H9 (cell line): ENCODE data around the gene DNAH1. TPM values are rescaled to one million over a fixed set of nuclear protein-coding genes. Genes with fewer than 3 reads are reported as not detected.

ENCODE experiments used
- DNase-seq: peaks from one replicate; pipeline ENCODE4 v3.0.0-alpha.2; 2017
- H2AFZ ChIP-seq: one replicate; pipeline ENCODE4 v1.6.1; 2013; ENCODE audit warnings: mild to moderate bottlenecking, low read length, control low read depth, moderate library complexity
- H2AK5ac ChIP-seq: 2 replicates; pipeline ENCODE4 v1.6.1; 2013; ENCODE audit warnings: low read length, control low read depth, mixed read lengths; ENCODE audit not compliant: insufficient read length
- H2BK120ac ChIP-seq: one replicate; pipeline ENCODE4 v1.6.1; 2013; ENCODE audit warnings: low read depth, mild to moderate bottlenecking, low read length, control low read depth, inconsistent platforms; ENCODE audit not compliant: poor library complexity, severe bottlenecking
- H2BK12ac ChIP-seq: 2 replicates; pipeline ENCODE4 v1.6.1; 2013; ENCODE audit warnings: low read length, control low read depth, mixed read lengths, low read depth; ENCODE audit not compliant: insufficient read length
- H2BK15ac ChIP-seq: 2 replicates; pipeline ENCODE4 v1.6.1; 2013; ENCODE audit warnings: low read depth, low read length, control low read depth
- H2BK20ac ChIP-seq: one replicate; pipeline ENCODE4 v1.6.1; 2013; ENCODE audit warnings: low read depth, mild to moderate bottlenecking, low read length, control low read depth, inconsistent platforms; ENCODE audit not compliant: poor library complexity, severe bottlenecking
- H2BK5ac ChIP-seq: 2 replicates; pipeline ENCODE4 v1.6.1; 2013; ENCODE audit warnings: low read length, control low read depth, mixed read lengths; ENCODE audit not compliant: insufficient read length
- H3K14ac ChIP-seq: 2 replicates; pipeline ENCODE4 v1.6.1; 2013; ENCODE audit warnings: low read length, control low read depth; ENCODE audit not compliant: insufficient read depth
- H3K18ac ChIP-seq: 2 replicates; pipeline ENCODE4 v1.6.1; 2013; ENCODE audit warnings: low read depth, mild to moderate bottlenecking, mixed read lengths, low read length, control low read depth; ENCODE audit not compliant: insufficient read length
- H3K23ac ChIP-seq: 2 replicates; pipeline ENCODE4 v1.6.1; 2013; ENCODE audit warnings: low read length, control low read depth, mixed read lengths, low read depth; ENCODE audit not compliant: insufficient read length
- H3K23me2 ChIP-seq: 2 replicates; pipeline ENCODE4 v1.6.1; 2013; ENCODE audit warnings: low read depth, mild to moderate bottlenecking, mixed read lengths, low read length, control low read depth; ENCODE audit not compliant: insufficient read length, poor library complexity, severe bottlenecking
- H3K27ac ChIP-seq: 2 replicates; pipeline ENCODE4 v1.5.1; 2013; ENCODE audit warnings: low read length, control low read depth, mixed read lengths, low read depth; ENCODE audit not compliant: insufficient read length
- H3K27me3 ChIP-seq: 2 replicates; pipeline ENCODE4 v1.6.1; 2013; ENCODE audit warnings: low read length, control low read depth, inconsistent platforms; ENCODE audit not compliant: insufficient read depth
- H3K4ac ChIP-seq: 2 replicates; pipeline ENCODE4 v1.6.1; 2013; ENCODE audit warnings: low read depth, mild to moderate bottlenecking, control low read depth, inconsistent platforms, low read length, moderate library complexity
- H3K4me1 ChIP-seq: 2 replicates; pipeline ENCODE4 v1.6.1; 2013; ENCODE audit warnings: low read length, control low read depth, inconsistent platforms; ENCODE audit not compliant: insufficient read depth
- H3K4me2 ChIP-seq: 2 replicates; pipeline ENCODE4 v1.6.1; 2013; ENCODE audit warnings: low read length, control low read depth, mixed read lengths; ENCODE audit not compliant: insufficient read length, insufficient read depth
- H3K56ac ChIP-seq: 2 replicates; pipeline ENCODE4 v1.6.1; 2013; ENCODE audit warnings: low read depth, mild to moderate bottlenecking, mixed read lengths, low read length, control low read depth; ENCODE audit not compliant: insufficient read length
- H3K79me1 ChIP-seq: 2 replicates; pipeline ENCODE4 v1.6.1; 2013; ENCODE audit warnings: low read depth, mild to moderate bottlenecking, moderate library complexity, low read length, control low read depth, inconsistent platforms; ENCODE audit not compliant: insufficient read depth, poor library complexity, severe bottlenecking
- H3K79me2 ChIP-seq: 2 replicates; pipeline ENCODE4 v1.6.1; 2013; ENCODE audit warnings: low read length, control low read depth, inconsistent platforms; ENCODE audit not compliant: insufficient read depth
- H3K9ac ChIP-seq: 2 replicates; pipeline ENCODE4 v1.6.1; 2013; ENCODE audit warnings: low read length, control low read depth, mixed read lengths; ENCODE audit not compliant: insufficient read length; ENCODE audit errors: extremely low read depth
- H3K9me3 ChIP-seq: one replicate; pipeline ENCODE4 v1.6.1; 2013; ENCODE audit warnings: low read depth, low read length, inconsistent platforms; ENCODE audit not compliant: control insufficient read depth
- H3T11ph ChIP-seq: one replicate; pipeline ENCODE4 v1.6.1; 2013; ENCODE audit warnings: mild to moderate bottlenecking, low read length, control low read depth, inconsistent platforms
- H4K20me1 ChIP-seq: one replicate; pipeline ENCODE4 v1.6.1; 2013; ENCODE audit not compliant: control insufficient read depth, insufficient read length, insufficient read depth
- H4K5ac ChIP-seq: 2 replicates; pipeline ENCODE4 v1.6.1; 2013; ENCODE audit warnings: low read depth, mild to moderate bottlenecking, mixed read lengths, low read length, control low read depth; ENCODE audit not compliant: insufficient read length
- H4K8ac ChIP-seq: replicated peaks from 2 replicates; pipeline ENCODE4 v1.6.1; 2013; ENCODE audit warnings: low read length, control low read depth, mixed read lengths, low read depth; ENCODE audit not compliant: insufficient read length
- H4K91ac ChIP-seq: 2 replicates; pipeline ENCODE4 v1.6.1; 2013; ENCODE audit warnings: low read depth, mild to moderate bottlenecking, moderate library complexity, mixed read lengths, low read length, control low read depth; ENCODE audit not compliant: insufficient read length
- H3K27ac Mint-ChIP-seq, 3 experiments: 2 replicates in 2 of 3; 3 replicates in 1 of 3; pipeline ENCODE4 v1.8.0; 2020 to 2021; ENCODE audit warnings: mixed read lengths in 3 of 3, mild to moderate bottlenecking in 1 of 3, moderate library complexity in 1 of 3
- H3K27me3 Mint-ChIP-seq: 2 replicates; pipeline ENCODE4 v1.8.0; 2021; ENCODE audit warnings: low read depth, mild to moderate bottlenecking, moderate library complexity, mixed read lengths
- H3K36me3 Mint-ChIP-seq, 3 experiments: 2 replicates in 2 of 3; 3 replicates in 1 of 3; pipeline ENCODE4 v1.8.0; 2020 to 2021; ENCODE audit warnings: low read depth in 3 of 3, mixed read lengths in 3 of 3; ENCODE audit not compliant: insufficient read depth in 1 of 3
- H3K4me1 Mint-ChIP-seq, 2 experiments: 2 replicates each; pipeline ENCODE4 v1.8.0; 2020; ENCODE audit warnings: mixed read lengths in 2 of 2
- H3K4me3 Mint-ChIP-seq, 2 experiments: 2 replicates in 1 of 2; 3 replicates in 1 of 2; pipeline ENCODE4 v1.8.0; 2020 to 2021; ENCODE audit warnings: mild to moderate bottlenecking in 2 of 2, mixed read lengths in 2 of 2, moderate library complexity in 1 of 2
- H3K9me3 Mint-ChIP-seq, 2 experiments: 2 replicates in 1 of 2; 3 replicates in 1 of 2; pipeline ENCODE4 v1.8.0; 2020; ENCODE audit warnings: mild to moderate bottlenecking in 2 of 2, mixed read lengths in 2 of 2, moderate library complexity in 1 of 2
- WGBS: extraction: QIAGEN DNeasy Blood & Tissue Kit; methylation state at CpG from one replicate; pipeline ENCODE4 v1.1.7; 2013; ENCODE audit warnings: missing lambda C conversion rate, low lambda C conversion rate, mixed read lengths; ENCODE audit not compliant: insufficient read length; ENCODE audit errors: extremely low coverage; 5-methylcytosine and 5-hydroxymethylcytosine counted together
- total RNA-seq: library from RNA; stranded (reverse); gene quantifications from 2 replicates; pipeline ENCODE4 v1.2.1, GENCODE V29; 2021
- TF ChIP-seq, protein P1 (sequence below): fragments of 200-600 bp; sonication (generic); conservative IDR thresholded peaks from 3 replicates; pipeline ENCODE4 v1.8.0; 2021; ENCODE audit warnings: antibody characterized with exemption, mild to moderate bottlenecking

DNAH1 gene
- total RNA-seq, 1 experiment from 2014 or later, result 2.0 TPM

DNA sequence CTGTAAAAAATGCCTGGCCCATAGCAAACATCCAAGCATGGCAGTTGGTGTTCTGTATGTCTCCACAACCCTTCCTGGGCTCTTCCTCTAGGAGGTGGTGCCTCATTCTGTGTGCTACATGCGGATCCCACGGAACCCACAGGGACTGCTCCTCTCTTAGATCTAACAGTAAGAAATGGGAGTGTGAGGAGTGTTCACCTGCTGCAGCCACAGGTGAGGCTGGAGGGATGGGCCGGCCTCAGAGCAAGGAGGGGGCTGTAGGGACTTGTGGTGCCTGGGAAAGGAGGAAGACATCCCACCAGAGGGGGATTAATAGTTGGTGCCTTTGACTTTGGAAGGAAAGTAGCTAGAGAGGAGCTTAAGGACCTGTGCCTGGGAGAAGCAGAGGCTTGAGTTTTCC, 106.5 kb downstream of the DNAH1 start:
- no peak overlapping the region for H4K91ac ChIP-seq
- no peaks in the 10 kb centered on the region for H3K27me3 Mint-ChIP-seq
- no peak overlapping the region for H2BK12ac ChIP-seq
- H2BK20ac ChIP-seq, result no peak overlapping the region
- no peak overlapping the region for H3K4me2 ChIP-seq
- no peak overlapping the region for H3K4ac ChIP-seq
- H3K36me3 Mint-ChIP-seq, result no peaks in the 10 kb centered on the region
- no peak overlapping the region for H2AK5ac ChIP-seq
- no peaks in the 10 kb centered on the region for H3K79me1 ChIP-seq
- no peak overlapping the region for H3K56ac ChIP-seq
- H3K4me1 Mint-ChIP-seq, result peaks cover 15 to 16% of the 10 kb centered on the region in 2 experiments
- no peak overlapping the region for H2AFZ ChIP-seq
- no peak overlapping the region for H3T11ph ChIP-seq
- no peak overlapping the region for H3K9ac ChIP-seq
- TF ChIP-seq, protein P1, sequence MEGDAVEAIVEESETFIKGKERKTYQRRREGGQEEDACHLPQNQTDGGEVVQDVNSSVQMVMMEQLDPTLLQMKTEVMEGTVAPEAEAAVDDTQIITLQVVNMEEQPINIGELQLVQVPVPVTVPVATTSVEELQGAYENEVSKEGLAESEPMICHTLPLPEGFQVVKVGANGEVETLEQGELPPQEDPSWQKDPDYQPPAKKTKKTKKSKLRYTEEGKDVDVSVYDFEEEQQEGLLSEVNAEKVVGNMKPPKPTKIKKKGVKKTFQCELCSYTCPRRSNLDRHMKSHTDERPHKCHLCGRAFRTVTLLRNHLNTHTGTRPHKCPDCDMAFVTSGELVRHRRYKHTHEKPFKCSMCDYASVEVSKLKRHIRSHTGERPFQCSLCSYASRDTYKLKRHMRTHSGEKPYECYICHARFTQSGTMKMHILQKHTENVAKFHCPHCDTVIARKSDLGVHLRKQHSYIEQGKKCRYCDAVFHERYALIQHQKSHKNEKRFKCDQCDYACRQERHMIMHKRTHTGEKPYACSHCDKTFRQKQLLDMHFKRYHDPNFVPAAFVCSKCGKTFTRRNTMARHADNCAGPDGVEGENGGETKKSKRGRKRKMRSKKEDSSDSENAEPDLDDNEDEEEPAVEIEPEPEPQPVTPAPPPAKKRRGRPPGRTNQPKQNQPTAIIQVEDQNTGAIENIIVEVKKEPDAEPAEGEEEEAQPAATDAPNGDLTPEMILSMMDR, result no peak
- no peak overlapping the region for H2BK120ac ChIP-seq
- no peaks in the 10 kb centered on the region for H3K27me3 ChIP-seq
- H3K18ac ChIP-seq, result no peak overlapping the region
- H3K79me2 ChIP-seq, result no peaks in the 10 kb centered on the region
- WGBS, result no CpG with 5 or more reads among the region's 3 CpGs
- no peak overlapping the region for H4K8ac ChIP-seq
- H3K4me3 Mint-ChIP-seq, result no peak overlapping the region
- H4K20me1 ChIP-seq, result no peaks in the 10 kb centered on the region
- H3K4me1 ChIP-seq, result peaks cover 3% of the 10 kb centered on the region; the same call in 1 of the 2 replicates
- no peaks in the 10 kb centered on the region for H3K9me3 ChIP-seq
- no peak overlapping the region for H3K27ac ChIP-seq
- no peak overlapping the region for H2BK15ac ChIP-seq
- no peaks in the 10 kb centered on the region for H3K23me2 ChIP-seq
- H2BK5ac ChIP-seq, result no peak overlapping the region
- H3K23ac ChIP-seq, result no peak overlapping the region
- no peak overlapping the region for H4K5ac ChIP-seq
- no peak for DNase-seq
- no peaks in the 10 kb centered on the region for H3K9me3 Mint-ChIP-seq
- no peak overlapping the region for H3K14ac ChIP-seq
- H3K27ac Mint-ChIP-seq, result peak overlapping the region in 1 of 3 experiments; percentile 55; a peak in 1 of 7 replicates
